Measurements from ENCODE around the gene PPIB. TPM values are rescaled to one million over a fixed set of nuclear protein-coding genes. Genes with fewer than 3 reads are reported as not detected.

PPIB gene
- 515 and 693 TPM in 2 replicates for total RNA-seq

DNA sequence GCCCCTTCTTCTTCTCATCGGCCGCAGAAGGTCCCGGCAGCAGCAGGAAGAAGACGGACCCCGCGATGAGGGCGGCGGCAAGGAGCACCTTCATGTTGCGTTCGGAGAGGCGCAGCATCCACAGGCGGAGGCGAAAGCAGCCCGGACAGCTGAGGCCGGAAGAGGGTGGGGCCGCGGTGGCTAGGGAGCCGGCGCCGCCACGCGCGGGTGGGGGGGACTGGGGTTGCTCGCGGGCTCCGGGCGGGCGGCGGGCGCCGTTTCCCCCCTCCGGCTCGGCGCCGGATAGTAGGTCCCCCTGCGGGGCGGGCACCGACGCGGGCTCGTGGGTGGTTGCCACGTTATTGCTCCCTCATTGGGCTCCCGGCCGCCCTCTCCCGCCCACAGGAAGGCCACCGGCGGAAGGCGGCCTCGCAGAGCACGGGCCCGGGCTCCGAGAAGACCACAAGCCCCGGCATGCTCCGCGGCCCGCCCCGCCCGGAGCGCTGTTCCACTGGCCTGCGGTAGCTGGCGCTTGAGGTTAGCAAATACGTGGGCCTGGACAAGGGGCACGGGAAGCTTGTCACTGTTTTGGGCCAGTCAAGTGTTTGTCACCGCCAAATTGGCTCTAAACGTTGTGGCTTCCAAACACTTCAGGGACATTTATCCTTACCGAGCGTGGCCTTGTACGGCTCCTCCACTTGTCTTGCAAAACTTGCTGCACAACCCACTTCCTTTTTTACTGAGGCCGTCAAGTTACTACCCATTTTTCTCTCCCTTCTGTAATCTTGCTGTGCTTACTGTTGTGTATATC, at the start of gene PPIB:
TSS of gene PPIB (minus strand) at position 154 of the 790 bp plus-strand sequence. CDS start at position 118, 36 bp downstream.
- DNase-seq (ENCODE audit: low read depth), result peak; percentile 43
- H3K4me3 ChIP-seq (ENCODE audit: low read depth, low read length), result peak within 1 kb of the TSS; percentile 77
- TF ChIP-seq, protein P1, sequence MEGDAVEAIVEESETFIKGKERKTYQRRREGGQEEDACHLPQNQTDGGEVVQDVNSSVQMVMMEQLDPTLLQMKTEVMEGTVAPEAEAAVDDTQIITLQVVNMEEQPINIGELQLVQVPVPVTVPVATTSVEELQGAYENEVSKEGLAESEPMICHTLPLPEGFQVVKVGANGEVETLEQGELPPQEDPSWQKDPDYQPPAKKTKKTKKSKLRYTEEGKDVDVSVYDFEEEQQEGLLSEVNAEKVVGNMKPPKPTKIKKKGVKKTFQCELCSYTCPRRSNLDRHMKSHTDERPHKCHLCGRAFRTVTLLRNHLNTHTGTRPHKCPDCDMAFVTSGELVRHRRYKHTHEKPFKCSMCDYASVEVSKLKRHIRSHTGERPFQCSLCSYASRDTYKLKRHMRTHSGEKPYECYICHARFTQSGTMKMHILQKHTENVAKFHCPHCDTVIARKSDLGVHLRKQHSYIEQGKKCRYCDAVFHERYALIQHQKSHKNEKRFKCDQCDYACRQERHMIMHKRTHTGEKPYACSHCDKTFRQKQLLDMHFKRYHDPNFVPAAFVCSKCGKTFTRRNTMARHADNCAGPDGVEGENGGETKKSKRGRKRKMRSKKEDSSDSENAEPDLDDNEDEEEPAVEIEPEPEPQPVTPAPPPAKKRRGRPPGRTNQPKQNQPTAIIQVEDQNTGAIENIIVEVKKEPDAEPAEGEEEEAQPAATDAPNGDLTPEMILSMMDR (conservative IDR thresholded peaks at IDR 0.05; ENCODE audit: low read depth, low read length), result peak; percentile 41

DNA sequence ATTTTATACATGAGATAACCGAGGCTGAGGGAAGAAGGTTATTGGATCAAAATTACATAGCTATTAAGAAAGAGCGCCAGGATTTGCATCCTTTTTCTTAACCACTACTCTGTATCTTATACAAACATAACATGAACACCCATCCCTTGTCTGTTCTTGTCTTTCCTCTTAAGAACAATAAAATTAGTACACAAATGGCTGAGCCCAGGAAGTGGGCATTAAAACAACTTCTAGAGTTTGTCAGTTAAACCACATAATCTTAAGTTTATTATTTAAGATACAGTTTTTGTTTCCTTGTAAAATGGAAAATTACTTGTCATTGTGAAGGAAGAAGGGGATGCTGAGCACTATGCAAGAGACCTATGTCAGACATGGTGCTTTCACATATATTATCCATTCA, 48.9 kb upstream of the PPIB start:
- TF ChIP-seq, protein P1 (conservative IDR thresholded peaks at IDR 0.05; ENCODE audit: low read depth, low read length), result no peak
- DNase-seq (ENCODE audit: low read depth), result no peak

DNA sequence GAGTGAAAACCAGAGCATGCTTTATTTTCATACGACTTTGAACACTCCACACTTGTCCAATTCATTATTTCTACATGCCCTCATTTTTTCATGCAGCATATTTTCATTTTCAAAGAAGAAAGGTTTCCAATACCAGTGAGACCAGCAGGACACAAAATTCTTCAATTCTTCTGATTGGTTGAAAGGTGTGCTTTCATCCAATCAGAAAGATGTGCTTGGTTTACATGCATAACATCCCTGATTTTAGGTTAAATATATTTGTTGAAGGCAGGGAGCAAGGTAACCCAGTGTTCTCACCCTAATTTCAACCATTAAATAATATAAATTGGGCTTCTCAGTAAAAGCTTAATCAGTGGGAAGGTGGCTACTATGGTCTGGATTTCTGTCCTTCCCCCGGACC, 47.5 kb upstream of the PPIB start:
- no peak for DNase-seq (ENCODE audit: low read depth)
- TF ChIP-seq, protein P1 (conservative IDR thresholded peaks at IDR 0.05; ENCODE audit: low read depth, low read length), result no peak

More for the DNA sequence above, 48.9 kb upstream of the PPIB start:
- H3K4me3 ChIP-seq (ENCODE audit: low read depth, low read length), result no peak overlapping the region

DNA sequence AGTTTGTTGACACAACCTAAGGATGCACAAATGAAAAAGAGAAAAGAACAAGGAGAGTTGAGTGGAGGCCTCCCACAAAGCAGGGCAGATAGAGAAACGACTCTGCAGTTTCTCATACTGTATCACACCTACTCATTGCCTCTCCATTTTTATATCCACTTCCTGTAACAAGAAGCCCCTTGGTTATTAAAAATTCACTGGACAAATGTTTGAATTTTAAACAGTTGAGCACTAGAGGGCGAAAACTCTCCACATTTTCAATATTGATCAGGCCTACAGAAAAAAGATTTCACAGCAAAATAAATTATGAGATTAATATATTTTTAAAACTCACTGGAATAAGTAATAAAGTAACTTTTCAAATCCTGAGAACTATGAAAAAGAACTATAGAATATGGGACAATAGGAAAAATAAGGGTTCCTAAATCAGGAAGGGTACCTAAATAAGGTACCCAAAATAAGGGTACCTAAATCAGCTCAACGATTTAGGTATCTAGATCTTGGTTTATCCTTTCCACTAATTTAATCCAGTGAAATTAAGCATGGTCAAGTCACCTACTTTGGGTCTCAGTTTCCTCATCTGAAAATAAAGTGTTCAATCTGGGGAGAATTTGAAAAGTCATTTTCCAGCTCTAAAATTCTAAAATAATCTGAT, 47.0 kb upstream of the PPIB start:
- H3K4me3 ChIP-seq (ENCODE audit: low read depth, low read length), result no peak overlapping the region
- TF ChIP-seq, protein P1 (conservative IDR thresholded peaks at IDR 0.05; ENCODE audit: low read depth, low read length), result peak; percentile 58
- DNase-seq (ENCODE audit: low read depth), result no peak

More for the DNA sequence above, 47.5 kb upstream of the PPIB start:
- H3K4me3 ChIP-seq (ENCODE audit: low read depth, low read length), result no peak overlapping the region

DNA sequence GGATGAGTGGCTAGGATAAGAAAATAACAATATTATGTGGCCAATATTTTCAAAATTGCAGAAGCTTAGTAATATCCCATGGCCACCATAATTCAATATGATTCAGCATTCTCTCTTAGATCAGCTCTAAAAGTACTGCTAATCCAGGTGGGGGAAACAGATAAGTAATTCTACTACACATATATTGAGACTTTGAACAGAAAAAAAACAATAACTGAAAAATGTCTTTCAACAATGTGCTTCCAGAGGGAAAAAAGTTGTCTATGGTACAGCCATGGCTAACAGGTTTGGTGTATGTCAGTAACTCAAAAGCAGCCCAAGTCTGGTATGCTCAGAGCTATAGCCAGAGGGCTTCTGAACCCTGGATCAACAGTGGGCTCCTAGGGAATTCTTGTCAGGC, 42.4 kb upstream of the PPIB start:
- DNase-seq (ENCODE audit: low read depth), result no peak
- H3K4me3 ChIP-seq (ENCODE audit: low read depth, low read length), result no peak overlapping the region
- TF ChIP-seq, protein P1 (conservative IDR thresholded peaks at IDR 0.05; ENCODE audit: low read depth, low read length), result no peak

DNA sequence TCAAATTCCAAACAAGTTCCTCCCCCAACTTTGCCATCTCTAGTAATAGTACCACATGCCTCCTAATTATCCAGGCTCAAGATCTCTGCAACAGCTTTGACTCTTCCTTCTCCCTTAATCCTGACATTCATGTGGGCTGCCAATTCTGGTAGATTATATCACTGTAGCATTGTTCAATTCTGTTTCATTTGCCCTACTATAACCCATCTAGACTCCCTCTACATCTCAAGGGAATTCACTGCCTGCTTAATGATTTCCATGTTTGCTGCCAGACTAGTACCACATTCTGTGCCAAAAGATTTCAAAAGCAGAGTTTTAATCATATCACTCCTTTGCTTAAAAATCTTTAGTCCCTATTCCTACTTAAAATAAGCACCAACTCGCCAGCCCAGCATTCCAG, 34.6 kb upstream of the PPIB start:
- DNase-seq (ENCODE audit: low read depth), result no peak
- H3K4me3 ChIP-seq (ENCODE audit: low read depth, low read length), result no peak overlapping the region
- TF ChIP-seq, protein P1 (conservative IDR thresholded peaks at IDR 0.05; ENCODE audit: low read depth, low read length), result no peak

All from epithelial cell of proximal tubule (primary cell).